ENCODE data around the gene TUBB8. TPM values are rescaled to one million over a fixed set of nuclear protein-coding genes. Genes with fewer than 3 reads are reported as not detected.
A peak's percentile ranks its signal among the peaks of the same experiment; 100 is the strongest.

Gene TUBB8
- 0.11 TPM for polyA plus RNA-seq (2013)

- Histone ChIP-seq H3K4me3 (ENCODE audit: control insufficient read depth in 1 of 7, extremely low read depth in 1 of 7, insufficient read depth in 4 of 7, low read depth in 2 of 7, low read length in 6 of 7) (no peak within 1 kb of the TSS), H3K36me3 (ENCODE audit: control insufficient read depth in 4 of 4, insufficient read depth in 4 of 4, low read length in 3 of 4) (no peaks in the 10 kb centered on the region), H3K27ac (ENCODE audit: insufficient read depth in 1 of 2, low read depth in 1 of 2, low read length in 2 of 2, poor library complexity in 1 of 2, severe bottlenecking in 2 of 2) (no peak within 1 kb of the TSS), H3K9me3 (ENCODE audit: control extremely low read depth in 1 of 5, control insufficient read depth in 4 of 5, insufficient read depth in 2 of 5, low read depth in 1 of 5, low read length in 4 of 5) (no peaks in the 10 kb centered on the region), H3K4me1 (ENCODE audit: control extremely low read depth in 1 of 4, control insufficient read depth in 4 of 4, insufficient read depth in 4 of 4, low read length in 3 of 4) (no peaks in the 10 kb centered on the region), H3K27me3 (replicated peaks in 2 of 5; ENCODE audit: control insufficient read depth in 4 of 5, insufficient read depth in 5 of 5, low read length in 4 of 5) (peaks cover 0 to 2% (median 0%) of the 10 kb centered on the region in 5 experiments)
- CTCF ChIA-PET: no interaction called here
- POLR2A ChIA-PET: no interaction called here
- DNase-seq: no peak
- WGBS (ENCODE audit: insufficient coverage): 65% methylated on average over 27 of the region's 34 CpGs
Measured at GRCh38 chr10:48996-49395, at the start of gene TUBB8. Gene TUBB8, minus strand, starts transcription at chr10:49296. Its CDS starts 58 bp downstream, at chr10:49238.

- Histone ChIP-seq H3K27me3 (replicated peaks in 2 of 5; ENCODE audit: control insufficient read depth in 4 of 5, insufficient read depth in 5 of 5, low read length in 4 of 5) (no peaks in the 10 kb centered on the region), H3K4me1 (ENCODE audit: control extremely low read depth in 1 of 4, control insufficient read depth in 4 of 4, insufficient read depth in 4 of 4, low read length in 3 of 4) (no peaks in the 10 kb centered on the region), H3K4me3 (ENCODE audit: control insufficient read depth in 1 of 7, extremely low read depth in 1 of 7, insufficient read depth in 4 of 7, low read depth in 2 of 7, low read length in 6 of 7) (no peak overlapping the region), H3K27ac (ENCODE audit: insufficient read depth in 1 of 2, low read depth in 1 of 2, low read length in 2 of 2, poor library complexity in 1 of 2, severe bottlenecking in 2 of 2) (no peak overlapping the region), H3K9me3 (ENCODE audit: control extremely low read depth in 1 of 5, control insufficient read depth in 4 of 5, insufficient read depth in 2 of 5, low read depth in 1 of 5, low read length in 4 of 5) (peaks cover 5 to 31% (median 8%) of the 10 kb centered on the region in 5 experiments), H3K36me3 (ENCODE audit: control insufficient read depth in 4 of 4, insufficient read depth in 4 of 4, low read length in 3 of 4) (no peaks in the 10 kb centered on the region)
- 40% methylated on average over 1 of the region's 1 CpG for WGBS (ENCODE audit: insufficient coverage)
- ChIA-PET POLR2A (no interaction called here), CTCF (no interaction called here)
- DNase-seq: no peak
Measured at GRCh38 chr10:96466-96865, 47.4 kb upstream of the TUBB8 start.

- H3K9me3 ChIP-seq (ENCODE audit: control extremely low read depth in 1 of 5, control insufficient read depth in 4 of 5, insufficient read depth in 2 of 5, low read depth in 1 of 5, low read length in 4 of 5): peaks cover 5 to 31% (median 8%) of the 10 kb centered on the region in 5 experiments
- H3K27ac ChIP-seq (ENCODE audit: insufficient read depth in 1 of 2, low read depth in 1 of 2, low read length in 2 of 2, poor library complexity in 1 of 2, severe bottlenecking in 2 of 2): no peak overlapping the region
- H3K27me3 ChIP-seq (replicated peaks in 2 of 5; ENCODE audit: control insufficient read depth in 4 of 5, insufficient read depth in 5 of 5, low read length in 4 of 5): no peaks in the 10 kb centered on the region
- no peaks in the 10 kb centered on the region for H3K36me3 ChIP-seq (ENCODE audit: control insufficient read depth in 4 of 4, insufficient read depth in 4 of 4, low read length in 3 of 4)
- peak in 1 of 3 donors; percentile 3 for DNase-seq
- WGBS (ENCODE audit: insufficient coverage): no CpG with 5 or more reads among the region's 2 CpGs
- ChIA-PET POLR2A (no interaction called here), CTCF (no interaction called here)
- no peaks in the 10 kb centered on the region for H3K4me1 ChIP-seq (ENCODE audit: control extremely low read depth in 1 of 4, control insufficient read depth in 4 of 4, insufficient read depth in 4 of 4, low read length in 3 of 4)
- no peak overlapping the region for H3K4me3 ChIP-seq (ENCODE audit: control insufficient read depth in 1 of 7, extremely low read depth in 1 of 7, insufficient read depth in 4 of 7, low read depth in 2 of 7, low read length in 6 of 7)
Measured at GRCh38 chr10:95356-96115, 46.4 kb upstream of the TUBB8 start.

- no peak for DNase-seq
- Histone ChIP-seq H3K36me3 (ENCODE audit: control insufficient read depth in 4 of 4, insufficient read depth in 4 of 4, low read length in 3 of 4) (no peaks in the 10 kb centered on the region), H3K27ac (ENCODE audit: insufficient read depth in 1 of 2, low read depth in 1 of 2, low read length in 2 of 2, poor library complexity in 1 of 2, severe bottlenecking in 2 of 2) (no peak overlapping the region), H3K4me3 (ENCODE audit: control insufficient read depth in 1 of 7, extremely low read depth in 1 of 7, insufficient read depth in 4 of 7, low read depth in 2 of 7, low read length in 6 of 7) (no peak overlapping the region), H3K9me3 (ENCODE audit: control extremely low read depth in 1 of 5, control insufficient read depth in 4 of 5, insufficient read depth in 2 of 5, low read depth in 1 of 5, low read length in 4 of 5) (peaks cover 5 to 27% (median 8%) of the 10 kb centered on the region in 5 experiments), H3K27me3 (replicated peaks in 2 of 5; ENCODE audit: control insufficient read depth in 4 of 5, insufficient read depth in 5 of 5, low read length in 4 of 5) (no peaks in the 10 kb centered on the region), H3K4me1 (ENCODE audit: control extremely low read depth in 1 of 4, control insufficient read depth in 4 of 4, insufficient read depth in 4 of 4, low read length in 3 of 4) (no peaks in the 10 kb centered on the region)
- ChIA-PET POLR2A (no interaction called here), CTCF (no interaction called here)
- WGBS (ENCODE audit: insufficient coverage): no CpG with 5 or more reads among the region's 1 CpG
Measured at GRCh38 chr10:94613-95012, 45.5 kb upstream of the TUBB8 start.

- CTCF ChIA-PET: no interaction called here
- Histone ChIP-seq H3K27ac (ENCODE audit: insufficient read depth in 1 of 2, low read depth in 1 of 2, low read length in 2 of 2, poor library complexity in 1 of 2, severe bottlenecking in 2 of 2) (no peak overlapping the region), H3K4me3 (ENCODE audit: control insufficient read depth in 1 of 7, extremely low read depth in 1 of 7, insufficient read depth in 4 of 7, low read depth in 2 of 7, low read length in 6 of 7) (no peak overlapping the region), H3K27me3 (replicated peaks in 2 of 5; ENCODE audit: control insufficient read depth in 4 of 5, insufficient read depth in 5 of 5, low read length in 4 of 5) (no peaks in the 10 kb centered on the region), H3K36me3 (ENCODE audit: control insufficient read depth in 4 of 4, insufficient read depth in 4 of 4, low read length in 3 of 4) (no peaks in the 10 kb centered on the region), H3K4me1 (ENCODE audit: control extremely low read depth in 1 of 4, control insufficient read depth in 4 of 4, insufficient read depth in 4 of 4, low read length in 3 of 4) (peaks cover 0 to 2% (median 0%) of the 10 kb centered on the region in 4 experiments), H3K9me3 (ENCODE audit: control extremely low read depth in 1 of 5, control insufficient read depth in 4 of 5, insufficient read depth in 2 of 5, low read depth in 1 of 5, low read length in 4 of 5) (peaks cover 5 to 23% (median 8%) of the 10 kb centered on the region in 5 experiments)
- no CpG with 5 or more reads among the region's 2 CpGs for WGBS (ENCODE audit: insufficient coverage)
- DNase-seq: no peak
- POLR2A ChIA-PET: no interaction called here
Measured at GRCh38 chr10:92846-93245, 43.8 kb upstream of the TUBB8 start.

- Histone ChIP-seq H3K36me3 (ENCODE audit: control insufficient read depth in 4 of 4, insufficient read depth in 4 of 4, low read length in 3 of 4) (no peaks in the 10 kb centered on the region), H3K27ac (ENCODE audit: insufficient read depth in 1 of 2, low read depth in 1 of 2, low read length in 2 of 2, poor library complexity in 1 of 2, severe bottlenecking in 2 of 2) (no peak overlapping the region), H3K4me1 (ENCODE audit: control extremely low read depth in 1 of 4, control insufficient read depth in 4 of 4, insufficient read depth in 4 of 4, low read length in 3 of 4) (peaks cover 0 to 8% (median 0%) of the 10 kb centered on the region in 4 experiments), H3K27me3 (replicated peaks in 2 of 5; ENCODE audit: control insufficient read depth in 4 of 5, insufficient read depth in 5 of 5, low read length in 4 of 5) (no peaks in the 10 kb centered on the region), H3K4me3 (ENCODE audit: control insufficient read depth in 1 of 7, extremely low read depth in 1 of 7, insufficient read depth in 4 of 7, low read depth in 2 of 7, low read length in 6 of 7) (no peak overlapping the region), H3K9me3 (ENCODE audit: control extremely low read depth in 1 of 5, control insufficient read depth in 4 of 5, insufficient read depth in 2 of 5, low read depth in 1 of 5, low read length in 4 of 5) (peaks cover 4 to 20% (median 8%) of the 10 kb centered on the region in 5 experiments)
- no peak for DNase-seq
- WGBS (ENCODE audit: insufficient coverage): 95% methylated on average over 3 of the region's 4 CpGs
- ChIA-PET CTCF (no interaction called here), POLR2A (no interaction called here)
Measured at GRCh38 chr10:92153-92552, 43.1 kb upstream of the TUBB8 start.

GRCh38 chr10:91313-91712, 42.2 kb upstream of the TUBB8 start:
- ChIA-PET CTCF (no interaction called here), POLR2A (no interaction called here)
- Histone ChIP-seq H3K27ac (ENCODE audit: insufficient read depth in 1 of 2, low read depth in 1 of 2, low read length in 2 of 2, poor library complexity in 1 of 2, severe bottlenecking in 2 of 2) (no peak overlapping the region), H3K9me3 (ENCODE audit: control extremely low read depth in 1 of 5, control insufficient read depth in 4 of 5, insufficient read depth in 2 of 5, low read depth in 1 of 5, low read length in 4 of 5) (peaks cover 3 to 15% (median 5%) of the 10 kb centered on the region in 5 experiments), H3K36me3 (ENCODE audit: control insufficient read depth in 4 of 4, insufficient read depth in 4 of 4, low read length in 3 of 4) (no peaks in the 10 kb centered on the region), H3K4me1 (ENCODE audit: control extremely low read depth in 1 of 4, control insufficient read depth in 4 of 4, insufficient read depth in 4 of 4, low read length in 3 of 4) (peaks cover 0 to 10% (median 0%) of the 10 kb centered on the region in 4 experiments), H3K27me3 (replicated peaks in 2 of 5; ENCODE audit: control insufficient read depth in 4 of 5, insufficient read depth in 5 of 5, low read length in 4 of 5) (no peaks in the 10 kb centered on the region), H3K4me3 (ENCODE audit: control insufficient read depth in 1 of 7, extremely low read depth in 1 of 7, insufficient read depth in 4 of 7, low read depth in 2 of 7, low read length in 6 of 7) (no peak overlapping the region)
- WGBS (ENCODE audit: insufficient coverage): 93% methylated on average over 6 of the region's 8 CpGs
- no peak for DNase-seq

All from common myeloid progenitor, CD34-positive (primary cell).